NCI-H2196 treated with DMSO at 0.1 percent for 48 hours (cell line): ENCODE measurements around the gene OR6K3.

Source experiments
- DNase-seq: peaks from one replicate; lab custom pipeline; 2025; ENCODE audit not compliant: unreplicated experiment; lab: John Stamatoyannopoulos, UW

The OR6K3 gene

GRCh38 chr1:158687037-158687436 is 33.5 kb downstream of the OR6K3 start:
- DNase-seq = no peak

GRCh38 chr1:158686111-158687009 is 34.2 kb downstream of the OR6K3 start, which contains the start of gene SPTA1:
Gene SPTA1, minus strand, starts transcription at chr1:158686715. Its CDS starts 198 bp downstream, at chr1:158686517.
- no peak for DNase-seq

GRCh38 chr1:158685085-158685484 is 35.4 kb downstream of the OR6K3 start:
- DNase-seq = no peak

GRCh38 chr1:158681606-158682005 is 38.9 kb downstream of the OR6K3 start:
- DNase-seq = no peak

- no peak for DNase-seq
Observed at GRCh38 chr1:158679289-158679688, 41.2 kb downstream of the OR6K3 start.

- no peak for DNase-seq
Observed at GRCh38 chr1:158675563-158676323, 44.8 kb downstream of the OR6K3 start.

- no peak for DNase-seq
Observed at GRCh38 chr1:158674302-158674701, 46.2 kb downstream of the OR6K3 start.
